Left lung (tissue), 10 donors: Measurements from ENCODE around the gene TRAF3. TPM values are rescaled to one million over a fixed set of nuclear protein-coding genes. Genes with fewer than 3 reads are reported as not detected.

ENCODE experiments used
- ATAC-seq: fragments of 200-7000 bp; cut with Tn5 transposase; one replicate; pipeline ENCODE4 v1.9.1; 2020; ENCODE audit warnings: moderate library complexity
- DNase-seq, 4 donors: peaks; one replicate each; pipeline ENCODE4 v3.0.0-alpha.2; 2013 to 2020
- H3K27ac ChIP-seq, 2 donors: fragments of 200-600 bp; sonication (generic) in 1 of 2; one replicate each; pipeline versions ENCODE4 v1.5.0 to v1.8.0; 2020 to 2021
- H3K27me3 ChIP-seq, 2 donors: fragments of 200-600 bp; sonication (generic) in 1 of 2; one replicate each; pipeline versions ENCODE4 v1.5.0 to v1.8.0; 2020 to 2021
- H3K36me3 ChIP-seq, 2 donors: fragments of 200-600 bp; sonication (generic) in 1 of 2; one replicate each; pipeline versions ENCODE4 v1.5.0 to v1.8.0; 2020 to 2021
- H3K4me1 ChIP-seq, 2 donors: fragments of 200-600 bp; one replicate each; pipeline ENCODE4 v1.8.0; 2021
- H3K4me3 ChIP-seq, 2 donors: fragments of 200-600 bp; sonication (generic) in 1 of 2; one replicate each; pipeline versions ENCODE4 v1.5.0 to v1.8.0; 2020 to 2021; ENCODE audit warnings: mild to moderate bottlenecking in 1 of 2
- H3K9me3 ChIP-seq, 2 donors: fragments of 200-600 bp; sonication (generic) in 1 of 2; one replicate each; pipeline versions ENCODE4 v1.5.0 to v1.8.0; 2020 to 2021
- intact Hi-C, 2 donors: fragments of 100-400 bp; cut with DNase I; formaldehyde crosslinking; loops; one replicate each; pipeline versions ENCODE4 v1.11.2 to v1.14.2; 2022
- polyA plus RNA-seq, 6 donors: library from polyadenylated mRNA; unstranded; fragments of 120-200 nt; gene quantifications; one replicate each; pipeline ENCODE4 v1.2.1, GENCODE V29; 2013; ENCODE audit not compliant: insufficient read length in 6 of 6
- total RNA-seq, 2 donors: library from RNA; stranded (reverse); fragmentation: NEBNext Ultra II Directional; extraction: Animal tissue kit (Norgen Biotek cat#: 25700); gene quantifications; one replicate each; pipeline ENCODE4 v1.2.1, GENCODE V29; 2021
- TF ChIP-seq, protein P1 (sequence below), 2 donors: fragments of 200-600 bp; sonication (generic) in 1 of 2; IDR thresholded peaks; one replicate each; pipeline versions ENCODE4 v1.5.0 to v1.8.0; 2021; ENCODE audit warnings: antibody characterized with exemption in 2 of 2
- donor health status: DM: no; HTN: yes; CAD: no.
- donor health status: DM: no; HTN: no; CAD: no.

Gene TRAF3
- total and polyA plus RNA-seq, 8 donors, result 10.9 to 25.1 (median 13.1) TPM

DNA sequence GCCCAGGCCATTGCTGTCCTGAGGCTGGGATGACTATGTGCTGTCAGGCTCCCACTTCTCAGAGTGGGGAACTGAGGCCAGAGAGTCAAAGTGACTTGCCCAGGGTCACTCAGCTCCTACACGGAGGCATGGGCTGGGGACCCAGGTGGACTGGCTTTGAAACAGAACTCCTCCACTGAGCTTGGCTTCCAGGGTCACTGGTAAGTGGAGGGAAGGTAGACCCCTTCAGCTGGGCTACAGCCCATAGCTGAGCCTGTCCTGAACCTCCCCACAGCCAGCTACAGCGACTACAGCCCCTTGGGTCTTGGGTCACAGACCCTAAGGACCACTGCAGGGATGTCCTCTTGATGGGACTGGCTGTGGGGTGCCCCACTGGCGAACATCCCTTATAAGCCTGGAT, 40.3 kb upstream of the TRAF3 start:
- Histone ChIP-seq H3K9me3 (peaks cover 0 to 17% of the 10 kb centered on the region in 2 donors), H3K4me1 (no peaks in the 10 kb centered on the region), H3K27ac (no peak overlapping the region), H3K36me3 (peaks cover 0 to 49% of the 10 kb centered on the region in 2 donors), H3K27me3 (no peaks in the 10 kb centered on the region), H3K4me3 (no peak overlapping the region)
- no peak for ATAC-seq
- intact Hi-C loops, result no loop called here
- TF ChIP-seq, protein P1, sequence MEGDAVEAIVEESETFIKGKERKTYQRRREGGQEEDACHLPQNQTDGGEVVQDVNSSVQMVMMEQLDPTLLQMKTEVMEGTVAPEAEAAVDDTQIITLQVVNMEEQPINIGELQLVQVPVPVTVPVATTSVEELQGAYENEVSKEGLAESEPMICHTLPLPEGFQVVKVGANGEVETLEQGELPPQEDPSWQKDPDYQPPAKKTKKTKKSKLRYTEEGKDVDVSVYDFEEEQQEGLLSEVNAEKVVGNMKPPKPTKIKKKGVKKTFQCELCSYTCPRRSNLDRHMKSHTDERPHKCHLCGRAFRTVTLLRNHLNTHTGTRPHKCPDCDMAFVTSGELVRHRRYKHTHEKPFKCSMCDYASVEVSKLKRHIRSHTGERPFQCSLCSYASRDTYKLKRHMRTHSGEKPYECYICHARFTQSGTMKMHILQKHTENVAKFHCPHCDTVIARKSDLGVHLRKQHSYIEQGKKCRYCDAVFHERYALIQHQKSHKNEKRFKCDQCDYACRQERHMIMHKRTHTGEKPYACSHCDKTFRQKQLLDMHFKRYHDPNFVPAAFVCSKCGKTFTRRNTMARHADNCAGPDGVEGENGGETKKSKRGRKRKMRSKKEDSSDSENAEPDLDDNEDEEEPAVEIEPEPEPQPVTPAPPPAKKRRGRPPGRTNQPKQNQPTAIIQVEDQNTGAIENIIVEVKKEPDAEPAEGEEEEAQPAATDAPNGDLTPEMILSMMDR (IDR thresholded peaks at IDR 0.05), result no peak
- no peak for DNase-seq

DNA sequence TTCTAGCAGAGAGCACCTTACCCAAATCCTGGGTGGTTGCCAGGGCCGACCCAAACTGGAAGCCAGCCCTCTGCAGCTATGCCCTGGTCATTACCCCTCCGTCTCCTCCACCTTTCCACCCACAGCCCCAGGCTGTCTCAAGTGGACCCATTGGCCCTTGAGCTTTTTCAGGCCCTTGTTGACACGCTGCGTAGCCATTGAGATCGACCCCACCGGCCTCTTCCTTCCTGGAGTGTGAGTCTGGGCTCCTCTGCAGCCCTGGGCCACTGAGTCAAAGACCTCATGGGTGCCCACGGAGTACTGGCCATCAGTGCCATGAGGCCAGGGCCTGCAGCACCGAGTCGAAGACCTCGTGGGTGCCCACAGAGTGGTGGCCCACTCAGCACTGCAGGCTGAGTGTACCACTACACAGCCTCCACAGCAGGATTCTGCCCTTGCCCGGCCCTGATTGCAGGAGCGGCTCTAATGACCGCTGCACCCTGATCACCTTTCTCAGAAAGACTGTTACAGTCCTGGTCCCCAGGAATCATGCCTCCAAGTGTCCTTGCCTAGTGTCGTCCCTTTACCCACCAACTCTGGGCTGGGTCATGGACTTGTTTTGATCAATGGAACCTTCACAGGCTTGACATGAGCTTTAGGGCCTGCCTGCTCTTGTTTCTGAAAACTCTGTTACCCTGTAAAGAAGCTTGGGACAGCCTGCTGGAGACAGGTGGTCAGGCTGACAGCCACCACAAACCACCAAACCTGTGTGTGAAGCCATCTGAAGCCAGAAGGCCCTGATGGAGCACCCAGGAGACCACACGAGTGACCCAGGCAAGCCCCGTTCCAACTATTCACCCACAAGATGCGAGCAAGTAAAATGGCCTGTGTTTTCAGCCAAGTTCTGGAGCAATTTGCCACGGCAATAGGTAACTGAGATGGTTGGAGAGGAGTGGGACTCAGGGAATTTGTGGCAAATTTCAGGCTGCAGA, 39.6 kb upstream of the TRAF3 start:
- Histone ChIP-seq H3K9me3 (peaks cover 0 to 20% of the 10 kb centered on the region in 2 donors), H3K4me3 (no peak overlapping the region), H3K27ac (no peak overlapping the region), H3K36me3 (peaks cover 0 to 42% of the 10 kb centered on the region in 2 donors), H3K27me3 (no peaks in the 10 kb centered on the region), H3K4me1 (no peaks in the 10 kb centered on the region)
- intact Hi-C loops, result no loop called here
- peak in 1 of 4 donors; percentile 42 for DNase-seq
- TF ChIP-seq, protein P1 (IDR thresholded peaks at IDR 0.05), result no peak
- ATAC-seq, result no peak

DNA sequence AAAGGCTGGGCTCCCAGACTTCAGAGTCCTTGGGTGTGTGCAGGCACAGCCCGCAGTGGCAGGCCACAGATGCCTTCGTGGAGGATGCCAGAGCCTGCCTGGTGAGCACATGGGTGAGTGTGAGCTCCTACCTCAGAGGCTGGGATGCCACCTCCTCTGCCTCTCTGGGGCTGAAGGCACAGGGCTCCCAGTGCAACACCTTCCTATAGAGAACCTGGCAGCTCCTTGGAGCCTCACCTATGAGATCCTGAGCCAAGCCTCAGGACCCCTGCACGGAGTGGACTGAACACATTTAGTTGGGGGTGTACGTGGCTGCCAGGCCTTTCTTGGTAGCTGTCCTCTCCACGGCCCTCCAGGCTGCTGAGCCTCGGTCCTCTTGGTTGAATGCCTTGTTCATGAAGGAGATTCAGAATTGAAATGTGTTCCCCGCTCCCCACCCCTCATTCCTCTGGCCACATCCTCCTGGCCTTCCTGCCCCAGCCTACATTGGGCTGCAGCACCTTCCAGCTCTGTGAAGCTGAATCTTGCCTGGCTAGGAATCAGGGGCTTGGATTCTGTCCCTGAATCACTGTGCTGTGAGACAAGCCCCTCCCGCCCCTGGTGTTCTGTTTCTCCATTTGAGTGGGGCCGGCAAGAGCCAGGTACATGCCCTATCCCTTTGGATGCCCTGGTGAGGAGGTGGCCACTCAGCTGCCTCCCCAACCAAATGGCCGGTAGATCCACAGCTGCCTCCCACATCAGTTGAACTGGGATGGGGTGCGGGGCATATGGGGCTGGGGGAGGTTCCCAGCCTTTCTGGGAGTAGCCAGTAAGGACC, 38.7 kb upstream of the TRAF3 start:
- no peak overlapping the region for H3K4me3 ChIP-seq
- no peak for DNase-seq
- H3K36me3 ChIP-seq, result peaks cover 0 to 33% of the 10 kb centered on the region in 2 donors
- intact Hi-C loops, result no loop called here
- H3K9me3 ChIP-seq, result peaks cover 0 to 20% of the 10 kb centered on the region in 2 donors
- no peak overlapping the region for H3K27ac ChIP-seq
- H3K4me1 ChIP-seq, result no peaks in the 10 kb centered on the region
- H3K27me3 ChIP-seq, result no peaks in the 10 kb centered on the region
- ATAC-seq, result no peak
- TF ChIP-seq, protein P1 (IDR thresholded peaks at IDR 0.05), result no peak

DNA sequence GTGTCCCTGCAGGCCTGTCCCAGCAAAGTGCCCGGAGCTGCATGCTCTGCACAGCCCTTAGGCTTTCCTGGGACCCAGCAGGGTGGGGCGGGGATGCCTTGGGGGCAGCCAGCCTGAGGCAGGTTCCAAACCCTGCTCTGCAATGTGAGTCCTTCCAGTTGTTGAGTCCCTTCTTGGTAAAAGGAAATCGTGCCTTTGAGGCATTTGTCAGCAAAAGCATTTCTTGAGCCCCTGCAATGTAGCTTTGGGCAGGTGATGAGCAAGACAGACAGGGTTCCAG, 38.1 kb upstream of the TRAF3 start:
- ATAC-seq, result no peak
- no peak for DNase-seq
- Histone ChIP-seq H3K4me3 (no peak overlapping the region), H3K36me3 (peaks cover 0 to 28% of the 10 kb centered on the region in 2 donors), H3K9me3 (peaks cover 0 to 20% of the 10 kb centered on the region in 2 donors), H3K27ac (no peak overlapping the region), H3K27me3 (no peaks in the 10 kb centered on the region), H3K4me1 (no peaks in the 10 kb centered on the region)
- intact Hi-C loops, result no loop called here
- TF ChIP-seq, protein P1 (IDR thresholded peaks at IDR 0.05), result no peak
